HG03575 (cell line): Measurements from ENCODE around the gene EGFLAM.
"Not testable (repeated sequence)": the region's sequence is repeated elsewhere in the genome, so short reads cannot be mapped to it uniquely, and the experiment has no call there.

Experiments used
- ATAC-seq: cut with Tn5 transposase; IDR thresholded peaks from one replicate; pipeline ENCODE4 v1.9.1; 2021; ENCODE audit not compliant: unreplicated experiment, insufficient number of reproducible peaks, low FRiP score; ENCODE audit errors: extremely low read depth

Gene EGFLAM

GRCh38 chr5:38317868-38318267 lies 59.5 kb downstream of the EGFLAM start:
- no peak for ATAC-seq

GRCh38 chr5:38319491-38319890 lies 61.1 kb downstream of the EGFLAM start:
- ATAC-seq = no peak

- no peak for ATAC-seq
Measured at GRCh38 chr5:38321978-38322377, 63.6 kb downstream of the EGFLAM start.

GRCh38 chr5:38323645-38324295 lies 65.4 kb downstream of the EGFLAM start:
- ATAC-seq = no peak

GRCh38 chr5:38329132-38329715 lies 70.9 kb downstream of the EGFLAM start:
- ATAC-seq = no peak

- no peak for ATAC-seq
Measured at GRCh38 chr5:38330207-38330606, 71.8 kb downstream of the EGFLAM start.

GRCh38 chr5:38331831-38332230 lies 73.5 kb downstream of the EGFLAM start:
- no peak for ATAC-seq

- ATAC-seq = not testable (repeated sequence)
Measured at GRCh38 chr5:38333181-38333580, 74.8 kb downstream of the EGFLAM start.

- ATAC-seq = no peak
Measured at GRCh38 chr5:38338455-38338854, 80.1 kb downstream of the EGFLAM start.

- ATAC-seq = no peak
Measured at GRCh38 chr5:38339446-38339845, 81.1 kb downstream of the EGFLAM start.

GRCh38 chr5:38341056-38341455 lies 82.7 kb downstream of the EGFLAM start:
- no peak for ATAC-seq

- no peak for ATAC-seq
Measured at GRCh38 chr5:38341641-38342040, 83.3 kb downstream of the EGFLAM start.

- ATAC-seq = no peak
Measured at GRCh38 chr5:38342261-38342660, 83.9 kb downstream of the EGFLAM start.

- ATAC-seq = no peak
Measured at GRCh38 chr5:38344891-38345290, 86.5 kb downstream of the EGFLAM start.

GRCh38 chr5:38346593-38346992 lies 88.2 kb downstream of the EGFLAM start:
- ATAC-seq = no peak

- ATAC-seq = no peak
Measured at GRCh38 chr5:38347040-38347763, 88.8 kb downstream of the EGFLAM start.

- ATAC-seq = no peak
Measured at GRCh38 chr5:38347896-38348295, 89.5 kb downstream of the EGFLAM start.

- ATAC-seq = no peak
Measured at GRCh38 chr5:38360323-38361061, 102.1 kb downstream of the EGFLAM start.

GRCh38 chr5:38362713-38363112 lies 104.4 kb downstream of the EGFLAM start:
- ATAC-seq = no peak

GRCh38 chr5:38364825-38365224 lies 106.5 kb downstream of the EGFLAM start:
- ATAC-seq = no peak
